Pancreas (tissue), 10 donors: Measurements from ENCODE around the gene IRF3. TPM values are rescaled to one million over a fixed set of nuclear protein-coding genes. Genes with fewer than 3 reads are reported as not detected.

Source experiments
- ATAC-seq, 4 donors: fragments of 200-7000 bp; cut with Tn5 transposase; one replicate each; pipeline versions ENCODE4 v1.8.0 to v1.9.1; 2020; ENCODE audit warnings: mild to moderate bottlenecking in 4 of 4, moderate library complexity in 4 of 4
- DNase-seq, 6 donors: peaks; one replicate each; pipeline ENCODE4 v3.0.0-alpha.2; 2020
- FAIRE-seq: peaks from 2 replicates; lab custom pipeline; 2012; peaks lifted over from hg19 to GRCh38; lab: Jason Lieb, UNC
- H3K27ac ChIP-seq, 4 donors: fragments of 200-600 bp; sonication (generic); 1 replicate in 3 of 4; 2 replicates in 1 of 4; pipeline versions ENCODE4 v1.5.0 to v1.8.0; 2020
- H3K27me3 ChIP-seq, 4 donors: fragments of 200-600 bp; one replicate each; pipeline ENCODE4 v1.8.0; 2021
- H3K36me3 ChIP-seq, 3 donors: fragments of 200-600 bp; sonication (generic) in 1 of 3; one replicate each; pipeline versions ENCODE4 v1.5.0 to v1.8.0; 2020 to 2021
- H3K4me1 ChIP-seq, 3 donors: fragments of 200-600 bp; one replicate each; pipeline ENCODE4 v1.8.0; 2021
- H3K4me3 ChIP-seq, 4 donors: fragments of 200-600 bp; sonication (generic) in 2 of 4; one replicate each; pipeline versions ENCODE4 v1.5.0 to v1.8.0; 2020 to 2021
- H3K9me3 ChIP-seq, 4 donors: fragments of 200-600 bp; one replicate each; pipeline ENCODE4 v1.8.0; 2021
- WGBS, 2 donors: extraction: QIAGEN DNeasy Blood & Tissue Kit; methylation state at CpG; one replicate each; pipeline ENCODE4 v1.1.7; 2013; 5-methylcytosine and 5-hydroxymethylcytosine counted together
- intact Hi-C, 3 donors: fragments of 100-400 bp; cut with DNase I; formaldehyde crosslinking; loops; one replicate each; pipeline versions ENCODE4 v1.11.1 to v1.14.2; 2022
- polyA plus RNA-seq, 2 donors: library from polyadenylated mRNA; stranded (reverse); fragments of 200-250 nt; gene quantifications; one replicate each; pipeline ENCODE4 v1.2.3, GENCODE V29; 2013
- total RNA-seq, 6 donors: library from RNA; stranded (reverse); fragmentation: NEBNext Ultra II Directional in 4 of 6; extraction: Animal tissue kit (Norgen Biotek cat#: 25700) in 4 of 6; gene quantifications; one replicate each; pipeline versions ENCODE4 v1.2.1 to v1.2.4, GENCODE V29; 2021 to 2023
- TF ChIP-seq, protein P1 (sequence below), 4 donors: fragments of 200-600 bp; sonication (generic) in 3 of 4; IDR thresholded peaks; one replicate each; pipeline versions ENCODE4 v1.5.0 to v1.8.0; 2021; ENCODE audit warnings: antibody characterized with exemption in 4 of 4
- donor health status: healthy with polysubstance abuse.
- donor health status: DM: no; HTN: no; CAD: no; lungs with moderate emphysema.
- donor health status: DM: no; HTN: no; CAD: no.
- donor health status: control.
- donor health status: control.
- donor health status: Bipolar disorder and iron deficiency.
- donor health status: DM: yes; HTN: yes; CAD: no.
- donor health status: DM: no; HTN: no; CAD: no.
- donor health status: DM: no; HTN: no; CAD: no.
- donor health status: DM: yes; HTN: yes; CAD: no.

The IRF3 gene
- total and polyA plus RNA-seq, 8 donors: 34.4 to 289 (median 45.1) TPM

GRCh38 chr19:49687566-49688316 lies 22.1 kb upstream of the IRF3 start:
- no peak for FAIRE-seq
- intact Hi-C loops: no loop called here
- TF ChIP-seq, protein P1, sequence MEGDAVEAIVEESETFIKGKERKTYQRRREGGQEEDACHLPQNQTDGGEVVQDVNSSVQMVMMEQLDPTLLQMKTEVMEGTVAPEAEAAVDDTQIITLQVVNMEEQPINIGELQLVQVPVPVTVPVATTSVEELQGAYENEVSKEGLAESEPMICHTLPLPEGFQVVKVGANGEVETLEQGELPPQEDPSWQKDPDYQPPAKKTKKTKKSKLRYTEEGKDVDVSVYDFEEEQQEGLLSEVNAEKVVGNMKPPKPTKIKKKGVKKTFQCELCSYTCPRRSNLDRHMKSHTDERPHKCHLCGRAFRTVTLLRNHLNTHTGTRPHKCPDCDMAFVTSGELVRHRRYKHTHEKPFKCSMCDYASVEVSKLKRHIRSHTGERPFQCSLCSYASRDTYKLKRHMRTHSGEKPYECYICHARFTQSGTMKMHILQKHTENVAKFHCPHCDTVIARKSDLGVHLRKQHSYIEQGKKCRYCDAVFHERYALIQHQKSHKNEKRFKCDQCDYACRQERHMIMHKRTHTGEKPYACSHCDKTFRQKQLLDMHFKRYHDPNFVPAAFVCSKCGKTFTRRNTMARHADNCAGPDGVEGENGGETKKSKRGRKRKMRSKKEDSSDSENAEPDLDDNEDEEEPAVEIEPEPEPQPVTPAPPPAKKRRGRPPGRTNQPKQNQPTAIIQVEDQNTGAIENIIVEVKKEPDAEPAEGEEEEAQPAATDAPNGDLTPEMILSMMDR (IDR thresholded peaks at IDR 0.05): no peak
- Histone ChIP-seq H3K9me3 (no peaks in the 10 kb centered on the region), H3K27ac (no peak overlapping the region), H3K4me3 (no peak overlapping the region), H3K4me1 (peaks cover 0 to 13% (median 3%) of the 10 kb centered on the region in 3 donors), H3K36me3 (peaks cover 6 to 25% (median 9%) of the 10 kb centered on the region in 3 donors), H3K27me3 (no peaks in the 10 kb centered on the region)
- 82 to 83% methylated on average over 26 of the region's 26 CpGs for WGBS, 2 donors
- DNase-seq: peak in 1 of 6 donors; percentile 73
- no peak for ATAC-seq

DNA sequence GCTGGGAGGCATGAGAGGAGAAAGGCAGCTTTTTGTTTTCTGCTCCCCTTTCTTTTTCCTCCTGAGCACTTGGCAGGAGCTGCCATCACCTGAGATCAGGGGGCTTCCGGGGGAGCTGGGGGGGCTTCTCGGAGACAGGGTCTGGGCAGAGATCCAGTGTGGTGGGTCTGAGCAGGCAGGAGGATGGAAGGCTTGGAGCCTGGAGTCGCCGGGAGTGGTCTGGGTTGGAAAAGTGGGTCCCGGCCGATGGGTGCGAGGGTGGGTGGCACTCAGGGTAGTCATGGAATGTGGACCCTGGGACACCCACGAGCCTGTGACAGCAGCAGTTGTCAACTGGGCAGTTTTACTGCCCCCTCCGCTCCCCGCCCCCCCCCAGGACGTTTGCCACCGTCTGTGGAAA lies 21.5 kb upstream of the IRF3 start:
- intact Hi-C loops: no loop called here
- 77 to 78% methylated on average over 12 of the region's 12 CpGs for WGBS, 2 donors
- Histone ChIP-seq H3K4me3 (no peak overlapping the region), H3K36me3 (peaks cover 6 to 25% (median 14%) of the 10 kb centered on the region in 3 donors), H3K27ac (no peak overlapping the region), H3K4me1 (peaks cover 0 to 13% (median 3%) of the 10 kb centered on the region in 3 donors), H3K9me3 (no peaks in the 10 kb centered on the region), H3K27me3 (no peaks in the 10 kb centered on the region)
- ATAC-seq: no peak
- TF ChIP-seq, protein P1 (IDR thresholded peaks at IDR 0.05): no peak
- no peak for FAIRE-seq
- peak in 1 of 6 donors; percentile 67 for DNase-seq

DNA sequence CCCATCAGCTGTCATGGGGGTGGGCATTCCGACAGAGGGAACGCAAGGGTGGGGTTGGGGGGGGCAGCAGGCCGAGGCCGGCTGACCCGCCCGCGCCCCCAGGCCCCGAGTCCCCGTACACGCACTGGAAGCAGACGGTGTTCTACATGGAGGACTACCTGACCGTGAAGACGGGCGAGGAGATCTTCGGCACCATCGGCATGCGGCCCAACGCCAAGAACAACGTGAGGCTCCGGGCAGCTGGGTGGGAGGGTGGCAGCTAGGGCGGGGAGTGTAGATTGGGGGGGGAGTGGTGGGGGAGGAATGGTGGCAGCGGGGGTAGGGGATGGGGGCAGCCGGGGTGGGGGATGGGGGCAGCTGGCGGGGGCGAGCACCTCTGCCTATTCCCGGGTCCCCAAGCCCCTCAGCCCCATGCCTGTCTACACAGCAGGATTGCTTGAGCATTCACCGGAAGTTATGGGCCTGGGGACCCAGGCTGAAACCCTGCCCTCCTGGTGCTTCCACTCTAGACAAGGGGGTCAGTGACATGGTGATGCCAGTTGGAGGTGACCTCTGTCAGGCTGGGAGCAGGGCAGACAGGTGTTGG lies 20.9 kb upstream of the IRF3 start:
- FAIRE-seq: no peak
- WGBS, 2 donors: 91 to 92% methylated on average over 26 to 27 of the region's 27 CpGs
- H3K4me3 ChIP-seq: no peak overlapping the region

GRCh38 chr19:49685845-49686332 lies 20.2 kb upstream of the IRF3 start:
- intact Hi-C loops: no loop called here
- H3K36me3 ChIP-seq: peaks cover 6 to 25% (median 17%) of the 10 kb centered on the region in 3 donors
- 77 to 83% methylated on average over 23 of the region's 23 CpGs for WGBS, 2 donors
- no peak overlapping the region for H3K4me3 ChIP-seq
- no peak for DNase-seq
- ATAC-seq: no peak
- FAIRE-seq: no peak
- H3K27ac ChIP-seq: no peak overlapping the region
- peaks cover 1 to 16% (median 3%) of the 10 kb centered on the region in 3 donors for H3K4me1 ChIP-seq
- TF ChIP-seq, protein P1 (IDR thresholded peaks at IDR 0.05): no peak
- H3K27me3 ChIP-seq: no peaks in the 10 kb centered on the region
- H3K9me3 ChIP-seq: no peaks in the 10 kb centered on the region

More for the DNA sequence above, 20.9 kb upstream of the IRF3 start:
- intact Hi-C loops: no loop called here
- peak in 1 of 6 donors; percentile 67 for DNase-seq
- TF ChIP-seq, protein P1 (IDR thresholded peaks at IDR 0.05): no peak
- Histone ChIP-seq H3K27me3 (no peaks in the 10 kb centered on the region), H3K9me3 (no peaks in the 10 kb centered on the region), H3K4me1 (peaks cover 0 to 13% (median 3%) of the 10 kb centered on the region in 3 donors), H3K36me3 (peaks cover 6 to 25% (median 17%) of the 10 kb centered on the region in 3 donors), H3K27ac (no peak overlapping the region)
- no peak for ATAC-seq
